Fibroblast of lung (primary cell): ENCODE results near the gene ITGB1. TPM values are rescaled to one million over a fixed set of nuclear protein-coding genes. Genes with fewer than 3 reads are reported as not detected.

Experiments used
- DNase-seq, 2 donors: peaks; one replicate each; pipeline versions ENCODE4 v3.0.0 to v3.0.0-alpha.2; 2010; ENCODE audit warnings: low read depth in 2 of 2
- H2AFZ ChIP-seq: 2 replicates; pipeline ENCODE4 v1.5.1; 2012; ENCODE audit warnings: low read length, control low read depth, inconsistent platforms
- H3K27ac ChIP-seq: 2 replicates; pipeline ENCODE4 v1.5.1; 2011; ENCODE audit warnings: low read length, control low read depth; ENCODE audit not compliant: insufficient read depth
- H3K27me3 ChIP-seq: 2 replicates; pipeline ENCODE4 v1.5.1; 2011; ENCODE audit warnings: mild to moderate bottlenecking, low read length; ENCODE audit not compliant: control insufficient read depth, insufficient read depth
- H3K36me3 ChIP-seq: 2 replicates; pipeline ENCODE4 v1.5.1; 2011; ENCODE audit warnings: low read length; ENCODE audit not compliant: control insufficient read depth, insufficient read depth
- H3K4me1 ChIP-seq: 2 replicates; pipeline ENCODE4 v1.5.1; 2011; ENCODE audit warnings: low read length; ENCODE audit not compliant: control insufficient read depth, insufficient read depth; ENCODE audit errors: extremely low read depth
- H3K4me2 ChIP-seq: 2 replicates; pipeline ENCODE4 v1.5.1; 2011; ENCODE audit warnings: low read length, control low read depth; ENCODE audit not compliant: insufficient read depth; ENCODE audit errors: extremely low read depth
- H3K4me3 ChIP-seq, 4 experiments: fragments of 200-600 bp in 1 of 4; sonication (generic) in 1 of 4; replicated peaks in 1 of 4; 2 replicates each; pipeline ENCODE4 v1.5.1; 2011 to 2016; ENCODE audit warnings: low read length in 4 of 4, low read depth in 3 of 4, mild to moderate bottlenecking in 3 of 4, control low read depth in 2 of 4, inconsistent platforms in 1 of 4, mixed read lengths in 1 of 4; ENCODE audit not compliant: insufficient read depth in 1 of 4; ENCODE audit errors: control extremely low read depth in 1 of 4
- H3K79me2 ChIP-seq: 2 replicates; pipeline ENCODE4 v1.5.1; 2012; ENCODE audit warnings: mild to moderate bottlenecking, low read length, inconsistent platforms; ENCODE audit not compliant: control insufficient read depth, insufficient read depth
- H3K9ac ChIP-seq: 2 replicates; pipeline ENCODE4 v1.5.1; 2011; ENCODE audit warnings: mild to moderate bottlenecking, low read length, control low read depth; ENCODE audit not compliant: insufficient read depth
- H3K9me3 ChIP-seq: 2 replicates; pipeline ENCODE4 v1.5.1; 2012; ENCODE audit warnings: low read depth, low read length; ENCODE audit not compliant: control insufficient read depth, insufficient read depth
- H4K20me1 ChIP-seq: 2 replicates; pipeline ENCODE4 v1.5.1; 2011; ENCODE audit warnings: low read length; ENCODE audit not compliant: control insufficient read depth, insufficient read depth; ENCODE audit errors: extremely low read depth
- EZH2 ChIP-seq: IDR thresholded peaks from 2 replicates; pipeline ENCODE4 v1.5.1; 2012; ENCODE audit warnings: low read length, control low read depth, mild to moderate bottlenecking; ENCODE audit errors: missing control alignments
- polyA plus RNA-seq, 2 donors: library from polyadenylated mRNA; depleted of rRNA in 1 of 2; stranded (reverse) in 1 of 2; unstranded in 1 of 2; fragments of >200 nt; gene quantifications; 2 replicates each; pipeline ENCODE4 v1.2.1, GENCODE V29; 2011 to 2012; ENCODE audit warnings: missing spikeins in 1 of 2
- total RNA-seq: library from RNA; depleted of rRNA; stranded (reverse); fragments of >200 nt; gene quantifications from 2 replicates; pipeline ENCODE4 v1.2.1, GENCODE V29; 2014
- TF ChIP-seq, protein P1 (sequence below), 2 donors: IDR thresholded peaks in 1 of 2; conservative IDR thresholded peaks in 1 of 2; 1 replicate in 1 of 2; 2 replicates in 1 of 2; pipeline ENCODE4 v1.5.1; 2011 to 2012; ENCODE audit warnings: low read length in 2 of 2, control low read depth in 1 of 2, inconsistent platforms in 1 of 2, low read depth in 1 of 2, mild to moderate bottlenecking in 1 of 2

ITGB1 gene
- total and polyA plus RNA-seq, 2 donors (not counting 1 experiment from before 2014, with no cell fraction given): 2,456 to 3,450 TPM

DNA sequence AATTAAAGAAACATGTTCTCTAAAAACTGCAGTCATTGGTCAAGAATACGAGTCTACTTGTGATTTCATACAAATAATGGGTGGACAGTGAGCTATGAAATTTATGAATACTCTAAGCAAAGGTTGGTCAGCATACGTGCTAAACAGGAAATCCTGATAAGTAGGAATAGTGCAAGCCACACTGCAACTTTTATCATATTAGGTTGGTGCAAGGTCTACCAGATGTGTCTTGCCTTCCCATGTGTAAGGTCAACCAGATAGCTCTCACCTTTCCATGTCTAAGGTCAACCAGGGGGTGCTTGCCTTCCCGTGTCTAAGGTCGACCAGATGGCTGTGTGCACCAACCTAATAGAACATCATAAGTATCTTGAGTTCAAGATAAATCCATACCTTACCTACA lies 2.0 kb upstream of the ITGB1 start:
- Histone ChIP-seq H4K20me1 (peaks cover 2% of the 10 kb centered on the region), H3K9ac (no peak overlapping the region), H3K36me3 (no peaks in the 10 kb centered on the region), H3K4me3 (peak overlapping the region; percentile 79 to 97 (median 88)), H3K9me3 (no peaks in the 10 kb centered on the region), H3K4me2 (peak overlapping the region; percentile 65), H3K4me1 (peaks cover 7% of the 10 kb centered on the region), H3K27me3 (no peaks in the 10 kb centered on the region), H3K27ac (peak overlapping the region; percentile 100), H2AFZ (no peak overlapping the region), H3K79me2 (peaks cover 56% of the 10 kb centered on the region)
- TF ChIP-seq EZH2: no peak
- TF ChIP-seq, protein P1, sequence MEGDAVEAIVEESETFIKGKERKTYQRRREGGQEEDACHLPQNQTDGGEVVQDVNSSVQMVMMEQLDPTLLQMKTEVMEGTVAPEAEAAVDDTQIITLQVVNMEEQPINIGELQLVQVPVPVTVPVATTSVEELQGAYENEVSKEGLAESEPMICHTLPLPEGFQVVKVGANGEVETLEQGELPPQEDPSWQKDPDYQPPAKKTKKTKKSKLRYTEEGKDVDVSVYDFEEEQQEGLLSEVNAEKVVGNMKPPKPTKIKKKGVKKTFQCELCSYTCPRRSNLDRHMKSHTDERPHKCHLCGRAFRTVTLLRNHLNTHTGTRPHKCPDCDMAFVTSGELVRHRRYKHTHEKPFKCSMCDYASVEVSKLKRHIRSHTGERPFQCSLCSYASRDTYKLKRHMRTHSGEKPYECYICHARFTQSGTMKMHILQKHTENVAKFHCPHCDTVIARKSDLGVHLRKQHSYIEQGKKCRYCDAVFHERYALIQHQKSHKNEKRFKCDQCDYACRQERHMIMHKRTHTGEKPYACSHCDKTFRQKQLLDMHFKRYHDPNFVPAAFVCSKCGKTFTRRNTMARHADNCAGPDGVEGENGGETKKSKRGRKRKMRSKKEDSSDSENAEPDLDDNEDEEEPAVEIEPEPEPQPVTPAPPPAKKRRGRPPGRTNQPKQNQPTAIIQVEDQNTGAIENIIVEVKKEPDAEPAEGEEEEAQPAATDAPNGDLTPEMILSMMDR (conservative IDR thresholded peaks at IDR 0.05 in 1 of 2, IDR thresholded peaks at IDR 0.05 in 1 of 2; ENCODE audit: low read depth in 1 of 2, low read length in 2 of 2): no peak
- DNase-seq: peak in 1 of 2 donors; percentile 43

DNA sequence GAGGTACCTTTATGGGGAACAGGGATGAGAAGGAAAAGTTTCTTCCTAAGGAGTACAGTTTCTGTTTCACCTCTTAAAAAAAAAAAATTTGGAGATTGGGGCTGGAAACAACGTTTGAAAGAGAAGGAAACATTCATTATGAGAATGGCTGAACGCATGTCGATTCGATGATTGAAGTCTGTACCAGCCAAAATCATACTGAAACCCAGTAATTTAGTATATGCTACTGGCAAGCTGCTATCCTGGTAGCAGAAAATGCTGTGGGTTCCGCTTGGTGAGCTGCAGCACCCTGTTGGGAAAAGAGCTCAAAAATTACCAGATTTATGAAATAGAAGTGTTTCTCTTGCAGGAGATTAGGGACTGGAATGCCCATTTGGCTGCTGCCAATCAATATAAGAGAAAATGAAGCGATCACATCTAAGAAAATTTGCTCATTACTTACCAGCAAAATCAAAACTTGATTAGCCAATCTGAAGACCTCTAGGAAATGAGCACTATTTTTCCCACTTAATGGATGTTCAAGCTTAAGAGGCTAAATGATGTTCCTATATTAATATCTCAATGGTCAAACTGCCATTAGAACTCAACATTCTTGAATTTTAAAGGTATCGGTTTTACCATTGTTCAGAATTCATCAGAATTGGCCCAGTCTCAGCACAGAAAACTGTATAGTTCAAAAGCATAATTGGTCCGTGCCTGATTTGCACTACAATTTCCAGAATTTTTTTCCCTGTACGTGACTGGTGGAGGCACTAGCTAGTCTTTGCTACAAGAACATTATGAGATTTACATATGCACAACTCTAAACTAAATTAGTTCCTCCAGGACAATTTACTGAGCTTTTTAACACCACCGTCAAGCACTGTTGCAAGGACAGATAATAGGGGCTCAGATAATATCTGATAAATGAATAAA lies 1.2 kb upstream of the ITGB1 start:
- DNase-seq: no peak
- H3K27ac ChIP-seq: peak overlapping the region; percentile 100
- peak overlapping the region; percentile 79 to 97 (median 88) for H3K4me3 ChIP-seq
- H3K9me3 ChIP-seq: no peaks in the 10 kb centered on the region
- peak overlapping the region; percentile 65 for H3K4me2 ChIP-seq
- peaks cover 64% of the 10 kb centered on the region for H3K79me2 ChIP-seq
- H2AFZ ChIP-seq: no peak overlapping the region
- no peaks in the 10 kb centered on the region for H3K27me3 ChIP-seq
- H3K36me3 ChIP-seq: peaks cover under 1% of the 10 kb centered on the region
- TF ChIP-seq, protein P1 (conservative IDR thresholded peaks at IDR 0.05 in 1 of 2, IDR thresholded peaks at IDR 0.05 in 1 of 2; ENCODE audit: low read depth in 1 of 2, low read length in 2 of 2): no peak
- TF ChIP-seq EZH2: no peak
- peak overlapping the region; percentile 99 for H3K9ac ChIP-seq
- H4K20me1 ChIP-seq: peaks cover 5% of the 10 kb centered on the region
- peaks cover 7% of the 10 kb centered on the region for H3K4me1 ChIP-seq

DNA sequence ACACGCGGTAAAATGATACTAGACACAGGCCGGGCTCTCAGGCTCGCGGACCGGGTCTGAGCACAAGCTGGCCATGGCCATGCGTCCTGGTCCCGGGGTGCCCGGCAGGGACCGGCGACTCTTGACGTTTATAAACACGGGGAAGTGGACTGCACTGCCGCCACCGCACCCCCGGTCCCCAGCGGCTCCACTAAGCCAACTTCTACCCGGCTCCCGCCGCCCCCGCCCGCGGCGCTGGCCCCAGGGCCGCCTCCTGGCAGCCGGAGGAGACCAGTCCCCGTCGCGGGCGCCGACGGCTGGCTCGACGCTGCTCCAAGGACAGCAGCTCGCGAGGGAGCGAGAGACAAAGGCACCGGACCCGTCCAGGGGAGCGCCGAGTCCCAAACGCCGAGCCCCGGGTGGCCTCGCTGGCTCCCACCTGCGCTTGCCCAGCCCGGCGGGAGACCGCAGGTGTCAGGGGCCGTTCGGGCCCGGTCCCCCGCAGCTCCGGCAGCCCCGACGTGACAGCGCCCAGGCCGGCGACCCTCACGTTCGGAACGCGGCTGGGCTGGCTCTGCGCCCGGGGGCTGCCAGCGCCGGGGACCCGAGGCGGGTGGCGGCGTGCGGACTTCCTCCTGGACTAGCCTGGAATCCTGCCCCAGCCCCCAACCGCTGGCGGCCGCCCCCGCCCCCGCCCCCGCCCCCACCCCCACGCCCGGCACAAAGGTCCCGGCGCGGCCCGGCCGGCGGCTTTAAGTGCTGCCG lies 517 bp downstream of the ITGB1 start:
- H3K27me3 ChIP-seq: no peaks in the 10 kb centered on the region
- H3K36me3 ChIP-seq: peaks cover 2% of the 10 kb centered on the region
- H4K20me1 ChIP-seq: peaks cover 7% of the 10 kb centered on the region
- H2AFZ ChIP-seq: no peak overlapping the region
- peak overlapping the region; percentile 72 for H3K4me2 ChIP-seq
- peak overlapping the region; percentile 77 to 99 (median 82) for H3K4me3 ChIP-seq
- no peak for DNase-seq
- peaks cover 81% of the 10 kb centered on the region for H3K79me2 ChIP-seq
- TF ChIP-seq EZH2: no peak
- TF ChIP-seq, protein P1 (conservative IDR thresholded peaks at IDR 0.05 in 1 of 2, IDR thresholded peaks at IDR 0.05 in 1 of 2; ENCODE audit: low read depth in 1 of 2, low read length in 2 of 2): no peak
- H3K9me3 ChIP-seq: no peaks in the 10 kb centered on the region
- peak overlapping the region; percentile 95 for H3K27ac ChIP-seq
- H3K4me1 ChIP-seq: peaks cover 9% of the 10 kb centered on the region
- H3K9ac ChIP-seq: peak overlapping the region; percentile 99
